Prostate gland (tissue), 2 donors: ENCODE data around the gene SERPINA5.

ENCODE experiments used
- POLR2A ChIP-seq: fragments of 450-650 bp; IDR thresholded peaks from one replicate; pipeline ENCODE4 v1.6.1; 2016; ENCODE audit warnings: antibody characterized with exemption, mild to moderate bottlenecking
- TF ChIP-seq, protein P1 (sequence below), 4 experiments: fragments of 200-600 bp in 2 of 4; fragments of 450-650 bp in 2 of 4; sonication (generic) in 2 of 4; IDR thresholded peaks; 1 replicate in 3 of 4; 2 replicates in 1 of 4; pipeline ENCODE4 v1.5.1; 2016 to 2019; ENCODE audit warnings: antibody characterized with exemption in 4 of 4, mild to moderate bottlenecking in 2 of 4, moderate library complexity in 2 of 4

DNA sequence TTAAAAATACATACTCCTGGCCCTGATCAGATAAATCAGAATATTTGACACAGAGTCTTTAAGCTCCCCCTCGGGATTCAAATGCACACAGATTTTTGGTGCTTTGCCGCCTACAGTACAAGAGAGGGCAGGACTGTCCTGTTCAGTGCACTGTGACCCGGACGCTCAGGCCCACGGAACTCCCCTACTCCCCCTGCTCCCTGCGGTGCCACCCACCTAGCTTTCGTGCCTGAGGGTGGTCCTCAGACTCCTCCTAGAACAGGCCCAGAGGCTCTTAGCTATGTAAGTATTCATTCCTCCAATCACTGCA lies 17.2 kb downstream of the SERPINA5 start:
- TF ChIP-seq, protein P1, sequence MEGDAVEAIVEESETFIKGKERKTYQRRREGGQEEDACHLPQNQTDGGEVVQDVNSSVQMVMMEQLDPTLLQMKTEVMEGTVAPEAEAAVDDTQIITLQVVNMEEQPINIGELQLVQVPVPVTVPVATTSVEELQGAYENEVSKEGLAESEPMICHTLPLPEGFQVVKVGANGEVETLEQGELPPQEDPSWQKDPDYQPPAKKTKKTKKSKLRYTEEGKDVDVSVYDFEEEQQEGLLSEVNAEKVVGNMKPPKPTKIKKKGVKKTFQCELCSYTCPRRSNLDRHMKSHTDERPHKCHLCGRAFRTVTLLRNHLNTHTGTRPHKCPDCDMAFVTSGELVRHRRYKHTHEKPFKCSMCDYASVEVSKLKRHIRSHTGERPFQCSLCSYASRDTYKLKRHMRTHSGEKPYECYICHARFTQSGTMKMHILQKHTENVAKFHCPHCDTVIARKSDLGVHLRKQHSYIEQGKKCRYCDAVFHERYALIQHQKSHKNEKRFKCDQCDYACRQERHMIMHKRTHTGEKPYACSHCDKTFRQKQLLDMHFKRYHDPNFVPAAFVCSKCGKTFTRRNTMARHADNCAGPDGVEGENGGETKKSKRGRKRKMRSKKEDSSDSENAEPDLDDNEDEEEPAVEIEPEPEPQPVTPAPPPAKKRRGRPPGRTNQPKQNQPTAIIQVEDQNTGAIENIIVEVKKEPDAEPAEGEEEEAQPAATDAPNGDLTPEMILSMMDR (IDR thresholded peaks at IDR 0.05): no peak
- TF ChIP-seq POLR2A: no peak
